BLaER1 treated with 17β-estradiol and CSF1 and Interleukin-3, amounts not matched to agents 10 nM and 100 nM (cell line): ENCODE results near the gene SYT2.

Experiments
- H3K27ac ChIP-seq, 11 experiments: shearing (Covaris generic); formaldehyde crosslinking; 2 replicates each; pipeline ENCODE4 v1.8.1; 2022
- H3K27me3 ChIP-seq, 11 experiments: shearing (Covaris generic); formaldehyde crosslinking; 2 replicates each; pipeline ENCODE4 v1.8.1; 2022
- H3K36me3 ChIP-seq, 11 experiments: shearing (Covaris generic); formaldehyde crosslinking; 2 replicates each; pipeline ENCODE4 v1.8.1; 2022
- H3K4me1 ChIP-seq, 10 experiments: shearing (Covaris generic); formaldehyde crosslinking; 2 replicates each; pipeline ENCODE4 v1.8.1; 2022
- H3K4me2 ChIP-seq, 11 experiments: shearing (Covaris generic); formaldehyde crosslinking; 2 replicates each; pipeline ENCODE4 v1.8.1; 2022
- H3K4me3 ChIP-seq, 10 experiments: shearing (Covaris generic); formaldehyde crosslinking; 2 replicates each; pipeline ENCODE4 v1.8.1; 2022
- H3K9ac ChIP-seq, 11 experiments: shearing (Covaris generic); formaldehyde crosslinking; 2 replicates each; pipeline ENCODE4 v1.8.1; 2022
- H3K9me3 ChIP-seq, 11 experiments: shearing (Covaris generic); formaldehyde crosslinking; replicated peaks in 1 of 11; 2 replicates each; pipeline ENCODE4 v1.8.1; 2022
- H4K20me1 ChIP-seq, 11 experiments: shearing (Covaris generic); formaldehyde crosslinking; 2 replicates each; pipeline ENCODE4 v1.8.1; 2022
- Cebpa-rat ChIP-seq, 11 experiments: shearing (Covaris generic); IDR thresholded peaks; 2 replicates each; pipeline ENCODE4 v1.8.1; 2022

The SYT2 gene

GRCh38 chr1:202698276-202698675 is 12.0 kb downstream of the SYT2 start:
- no peak for TF ChIP-seq Cebpa-rat (IDR thresholded peaks at IDR 0.05)
- no peak overlapping the region for H3K9ac ChIP-seq
- H3K36me3 ChIP-seq: no peaks in the 10 kb centered on the region
- H3K27me3 ChIP-seq: peaks cover 0 to 99% (median 16%) of the 10 kb centered on the region in 11 experiments; a peak in 14 of 22 replicates
- peak overlapping the region; percentile 19 to 84 (median 61); a peak in 21 of 22 replicates for H3K4me2 ChIP-seq
- no peak overlapping the region for H3K27ac ChIP-seq
- peaks cover 0 to 65% (median 4%) of the 10 kb centered on the region in 11 experiments; a peak in 7 of 22 replicates for H4K20me1 ChIP-seq
- H3K4me1 ChIP-seq: peaks cover 12 to 16% (median 15%) of the 10 kb centered on the region in 10 experiments
- H3K4me3 ChIP-seq: no peak overlapping the region
- H3K9me3 ChIP-seq: no peaks in the 10 kb centered on the region

GRCh38 chr1:202697038-202697437 is 13.2 kb downstream of the SYT2 start:
- Histone ChIP-seq H3K9ac (no peak overlapping the region), H3K4me2 (no peak overlapping the region), H3K4me3 (no peak overlapping the region), H4K20me1 (peaks cover 0 to 62% (median 6%) of the 10 kb centered on the region in 11 experiments; a peak in 10 of 22 replicates), H3K27ac (no peak overlapping the region), H3K27me3 (peaks cover 0 to 96% (median 16%) of the 10 kb centered on the region in 11 experiments; a peak in 14 of 22 replicates), H3K4me1 (peaks cover 12 to 16% (median 15%) of the 10 kb centered on the region in 10 experiments), H3K9me3 (no peaks in the 10 kb centered on the region), H3K36me3 (no peaks in the 10 kb centered on the region)
- TF ChIP-seq Cebpa-rat (IDR thresholded peaks at IDR 0.05): no peak

- no peak overlapping the region for H3K9ac ChIP-seq
- peaks cover 12 to 16% (median 15%) of the 10 kb centered on the region in 10 experiments for H3K4me1 ChIP-seq
- H3K27ac ChIP-seq: no peak overlapping the region
- TF ChIP-seq Cebpa-rat (IDR thresholded peaks at IDR 0.05): no peak
- no peaks in the 10 kb centered on the region for H3K9me3 ChIP-seq
- H4K20me1 ChIP-seq: peaks cover 0 to 76% (median 7%) of the 10 kb centered on the region in 11 experiments; a peak in 10 of 22 replicates
- no peaks in the 10 kb centered on the region for H3K36me3 ChIP-seq
- H3K4me2 ChIP-seq: no peak overlapping the region
- no peak overlapping the region for H3K4me3 ChIP-seq
- peaks cover 0 to 95% (median 16%) of the 10 kb centered on the region in 11 experiments; a peak in 14 of 22 replicates for H3K27me3 ChIP-seq
Observed at GRCh38 chr1:202694314-202694713, 15.9 kb downstream of the SYT2 start.

- Histone ChIP-seq H3K27ac (no peak overlapping the region), H3K27me3 (peaks cover 0 to 94% (median 16%) of the 10 kb centered on the region in 11 experiments; a peak in 14 of 22 replicates), H3K36me3 (no peaks in the 10 kb centered on the region), H3K9me3 (no peaks in the 10 kb centered on the region), H3K4me3 (no peak overlapping the region), H3K4me2 (no peak overlapping the region), H3K4me1 (peaks cover 3 to 4% (median 3%) of the 10 kb centered on the region in 10 experiments), H4K20me1 (peaks cover 0 to 76% (median 6%) of the 10 kb centered on the region in 11 experiments; a peak in 10 of 22 replicates), H3K9ac (no peak overlapping the region)
- TF ChIP-seq Cebpa-rat (IDR thresholded peaks at IDR 0.05): no peak
Observed at GRCh38 chr1:202692959-202693555, 17.2 kb downstream of the SYT2 start.

GRCh38 chr1:202691816-202692215 is 18.4 kb downstream of the SYT2 start:
- Histone ChIP-seq H3K4me3 (no peak overlapping the region), H3K9ac (no peak overlapping the region), H3K9me3 (no peaks in the 10 kb centered on the region), H3K4me2 (no peak overlapping the region), H3K4me1 (no peaks in the 10 kb centered on the region), H3K27ac (no peak overlapping the region), H3K36me3 (no peaks in the 10 kb centered on the region), H4K20me1 (peaks cover 0 to 74% (median under 1%) of the 10 kb centered on the region in 11 experiments; a peak in 8 of 22 replicates), H3K27me3 (peaks cover 0 to 93% (median 11%) of the 10 kb centered on the region in 11 experiments; a peak in 14 of 22 replicates)
- TF ChIP-seq Cebpa-rat (IDR thresholded peaks at IDR 0.05): no peak

GRCh38 chr1:202689493-202690342 is 20.5 kb downstream of the SYT2 start:
- TF ChIP-seq Cebpa-rat (IDR thresholded peaks at IDR 0.05): no peak
- Histone ChIP-seq H3K4me1 (no peaks in the 10 kb centered on the region), H3K9ac (no peak overlapping the region), H3K4me3 (no peak overlapping the region), H3K27me3 (peaks cover 0 to 93% (median under 1%) of the 10 kb centered on the region in 11 experiments; a peak in 12 of 22 replicates), H3K4me2 (no peak overlapping the region), H3K36me3 (no peaks in the 10 kb centered on the region), H3K9me3 (no peaks in the 10 kb centered on the region), H4K20me1 (peaks cover 0 to 72% (median 0%) of the 10 kb centered on the region in 11 experiments; a peak in 8 of 22 replicates), H3K27ac (no peak overlapping the region)

GRCh38 chr1:202689082-202689481 is 21.2 kb downstream of the SYT2 start:
- Histone ChIP-seq H3K9me3 (no peaks in the 10 kb centered on the region), H3K4me1 (no peaks in the 10 kb centered on the region), H3K36me3 (no peaks in the 10 kb centered on the region), H3K27ac (no peak overlapping the region), H3K4me2 (no peak overlapping the region), H4K20me1 (peaks cover 0 to 67% (median 0%) of the 10 kb centered on the region in 11 experiments; a peak in 8 of 22 replicates), H3K9ac (no peak overlapping the region), H3K4me3 (no peak overlapping the region), H3K27me3 (peaks cover 0 to 90% (median 0%) of the 10 kb centered on the region in 11 experiments; a peak in 12 of 22 replicates)
- no peak for TF ChIP-seq Cebpa-rat (IDR thresholded peaks at IDR 0.05)

GRCh38 chr1:202688401-202688800 is 21.9 kb downstream of the SYT2 start:
- peaks cover 0 to 84% (median 0%) of the 10 kb centered on the region in 11 experiments; a peak in 11 of 22 replicates for H3K27me3 ChIP-seq
- H4K20me1 ChIP-seq: peaks cover 0 to 67% (median 0%) of the 10 kb centered on the region in 11 experiments; a peak in 8 of 22 replicates
- no peak overlapping the region for H3K4me3 ChIP-seq
- H3K4me2 ChIP-seq: no peak overlapping the region
- no peaks in the 10 kb centered on the region for H3K36me3 ChIP-seq
- no peak overlapping the region for H3K27ac ChIP-seq
- H3K9ac ChIP-seq: no peak overlapping the region
- TF ChIP-seq Cebpa-rat (IDR thresholded peaks at IDR 0.05): no peak
- H3K4me1 ChIP-seq: no peaks in the 10 kb centered on the region
- no peaks in the 10 kb centered on the region for H3K9me3 ChIP-seq

- H3K36me3 ChIP-seq: no peaks in the 10 kb centered on the region
- no peak overlapping the region for H3K4me2 ChIP-seq
- no peak overlapping the region for H3K9ac ChIP-seq
- no peaks in the 10 kb centered on the region for H3K9me3 ChIP-seq
- TF ChIP-seq Cebpa-rat (IDR thresholded peaks at IDR 0.05): no peak
- H4K20me1 ChIP-seq: peaks cover 0 to 67% (median 0%) of the 10 kb centered on the region in 11 experiments; a peak in 8 of 22 replicates
- H3K4me1 ChIP-seq: no peaks in the 10 kb centered on the region
- H3K27me3 ChIP-seq: peaks cover 0 to 85% (median 0%) of the 10 kb centered on the region in 11 experiments; a peak in 11 of 22 replicates
- no peak overlapping the region for H3K27ac ChIP-seq
- no peak overlapping the region for H3K4me3 ChIP-seq
Observed at GRCh38 chr1:202687798-202688197, 22.5 kb downstream of the SYT2 start.
